Sigmoid colon (tissue), 7 donors: ENCODE results near the gene OR10V1. TPM values are rescaled to one million over a fixed set of nuclear protein-coding genes. Genes with fewer than 3 reads are reported as not detected.

Experiments
- DNase-seq: peaks from one replicate; pipeline ENCODE4 v3.0.0-alpha.2; 2019
- H3K27ac ChIP-seq, 4 donors: fragments of 200-600 bp; sonication (generic); one replicate each; pipeline ENCODE4 v1.5.1; 2016 to 2019; ENCODE audit warnings: mild to moderate bottlenecking in 1 of 4
- H3K27me3 ChIP-seq, 3 donors: fragments of 200-600 bp; sonication (generic); one replicate each; pipeline ENCODE4 v1.5.1; 2019; ENCODE audit warnings: mild to moderate bottlenecking in 1 of 3
- H3K36me3 ChIP-seq, 4 donors: fragments of 200-600 bp; sonication (generic); one replicate each; pipeline ENCODE4 v1.5.1; 2016 to 2019
- H3K4me1 ChIP-seq, 4 donors: fragments of 200-600 bp; sonication (generic); one replicate each; pipeline ENCODE4 v1.5.1; 2017 to 2019
- H3K4me3 ChIP-seq, 4 donors: fragments of 200-600 bp; sonication (generic); one replicate each; pipeline ENCODE4 v1.5.1; 2017 to 2019; ENCODE audit warnings: mild to moderate bottlenecking in 2 of 4, moderate library complexity in 1 of 4
- H3K9me3 ChIP-seq, 4 donors: fragments of 200-600 bp in 3 of 4; sonication (generic) in 3 of 4; one replicate each; pipeline versions ENCODE4 v1.5.1 to v1.6.1; 2013 to 2019
- EP300 ChIP-seq, 4 donors: sonication (generic); formaldehyde crosslinking; IDR thresholded peaks; one replicate each; pipeline ENCODE4 v1.6.1; 2017; ENCODE audit warnings: antibody characterized with exemption in 4 of 4
- POLR2A ChIP-seq, 2 donors: fragments of 450-650 bp; IDR thresholded peaks; one replicate each; pipeline ENCODE4 v1.6.1; 2016; ENCODE audit warnings: antibody characterized with exemption in 2 of 2, mild to moderate bottlenecking in 2 of 2, moderate library complexity in 2 of 2
- POLR2AphosphoS5 ChIP-seq, 4 donors: sonication (generic); formaldehyde crosslinking; IDR thresholded peaks; one replicate each; pipeline ENCODE4 v1.6.1; 2017; ENCODE audit warnings: antibody characterized with exemption in 4 of 4
- WGBS, 2 donors: extraction: QIAGEN DNeasy Blood & Tissue Kit; methylation state at CpG; one replicate each; pipeline ENCODE4 v1.1.7; 2013; 5-methylcytosine and 5-hydroxymethylcytosine counted together
- intact Hi-C: fragments of 100-400 bp; cut with DNase I; formaldehyde crosslinking; loops from one replicate; pipeline ENCODE4 v1.15.1; 2023
- polyA plus RNA-seq, 3 donors: library from polyadenylated mRNA; stranded (reverse); fragments of 200-250 nt; gene quantifications; one replicate each; pipeline ENCODE4 v1.2.3, GENCODE V29; 2013
- total RNA-seq, 4 donors: library from RNA; depleted of rRNA; stranded (reverse); fragments of >200 nt; gene quantifications; one replicate each; pipeline ENCODE4 v1.1.0, GENCODE V29; 2016
- TF ChIP-seq, protein P1 (sequence below), 4 experiments: fragments of 450-650 bp in 3 of 4; fragments of 200-600 bp in 1 of 4; IDR thresholded peaks; one replicate each; pipeline ENCODE4 v1.5.1; 2016 to 2019; ENCODE audit warnings: antibody characterized with exemption in 4 of 4, mild to moderate bottlenecking in 3 of 4, moderate library complexity in 2 of 4
- donor health status: healthy with polysubstance abuse.
- donor health status: Bipolar disorder and iron deficiency.
- donor health status: healthy.

OR10V1 gene
- total and polyA plus RNA-seq, 7 donors, result not detected

GRCh38 chr11:59754859-59755700 lies 41.4 kb upstream of the OR10V1 start, which contains the start of gene STX3:
Gene STX3 (plus strand): TSS chr11:59755376. CDS start chr11:59755606, 230 bp downstream.
- 0% methylated on average over 80 of the region's 80 CpGs for WGBS, 2 donors

DNA sequence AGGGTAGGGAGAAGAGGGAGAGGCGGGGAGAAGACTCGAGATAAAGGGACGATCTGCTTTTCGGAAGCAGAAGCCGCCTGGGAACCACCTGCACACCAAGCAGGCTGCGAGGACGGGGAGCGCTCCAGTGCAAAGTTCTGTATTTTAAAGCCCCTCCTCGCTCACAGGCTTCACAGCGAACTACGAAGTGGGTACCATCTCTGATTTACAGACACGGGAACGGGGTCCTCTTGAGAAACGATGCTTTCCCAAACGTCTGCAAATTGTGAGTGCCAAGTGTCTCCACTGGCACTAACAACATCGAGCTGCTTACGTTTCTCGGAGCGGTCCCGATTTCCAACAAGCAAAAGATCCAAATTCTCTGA lies 40.8 kb upstream of the OR10V1 start:
- Histone ChIP-seq H3K36me3 (no peaks in the 10 kb centered on the region), H3K27ac (peak overlapping the region; percentile 86 to 94 (median 91)), H3K27me3 (no peaks in the 10 kb centered on the region), H3K4me1 (peaks cover 0 to 22% (median 16%) of the 10 kb centered on the region in 4 donors), H3K9me3 (no peaks in the 10 kb centered on the region), H3K4me3 (peak overlapping the region; percentile 67 to 92 (median 76))
- TF ChIP-seq, protein P1, sequence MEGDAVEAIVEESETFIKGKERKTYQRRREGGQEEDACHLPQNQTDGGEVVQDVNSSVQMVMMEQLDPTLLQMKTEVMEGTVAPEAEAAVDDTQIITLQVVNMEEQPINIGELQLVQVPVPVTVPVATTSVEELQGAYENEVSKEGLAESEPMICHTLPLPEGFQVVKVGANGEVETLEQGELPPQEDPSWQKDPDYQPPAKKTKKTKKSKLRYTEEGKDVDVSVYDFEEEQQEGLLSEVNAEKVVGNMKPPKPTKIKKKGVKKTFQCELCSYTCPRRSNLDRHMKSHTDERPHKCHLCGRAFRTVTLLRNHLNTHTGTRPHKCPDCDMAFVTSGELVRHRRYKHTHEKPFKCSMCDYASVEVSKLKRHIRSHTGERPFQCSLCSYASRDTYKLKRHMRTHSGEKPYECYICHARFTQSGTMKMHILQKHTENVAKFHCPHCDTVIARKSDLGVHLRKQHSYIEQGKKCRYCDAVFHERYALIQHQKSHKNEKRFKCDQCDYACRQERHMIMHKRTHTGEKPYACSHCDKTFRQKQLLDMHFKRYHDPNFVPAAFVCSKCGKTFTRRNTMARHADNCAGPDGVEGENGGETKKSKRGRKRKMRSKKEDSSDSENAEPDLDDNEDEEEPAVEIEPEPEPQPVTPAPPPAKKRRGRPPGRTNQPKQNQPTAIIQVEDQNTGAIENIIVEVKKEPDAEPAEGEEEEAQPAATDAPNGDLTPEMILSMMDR (IDR thresholded peaks at IDR 0.05), result no peak
- TF ChIP-seq POLR2A (IDR thresholded peaks at IDR 0.05) (no peak), EP300 (IDR thresholded peaks at IDR 0.05) (no peak), POLR2AphosphoS5 (IDR thresholded peaks at IDR 0.05) (no peak)
- intact Hi-C loops, result loop anchor here (1.0 to 10.0 kb wide), 7 partner anchors 48 to 1180 kb away; partner anchors contain the start of genes LPXN, MRPL16, OSBP and ZFP91
- 0% methylated on average over 20 of the region's 20 CpGs for WGBS, 2 donors
- DNase-seq, result no peak

More at GRCh38 chr11:59754859-59755700, 41.4 kb upstream of the OR10V1 start, which contains the start of gene STX3:
- Histone ChIP-seq H3K9me3 (no peaks in the 10 kb centered on the region), H3K36me3 (no peaks in the 10 kb centered on the region), H3K4me3 (peak within 1 kb of the TSS; percentile 67 to 92 (median 76)), H3K27me3 (no peaks in the 10 kb centered on the region), H3K4me1 (peaks cover 0 to 22% (median 16%) of the 10 kb centered on the region in 4 donors), H3K27ac (peak within 1 kb of the TSS; percentile 86 to 94 (median 91))
- intact Hi-C loops, result loop anchor here (1.0 to 10.0 kb wide), 8 partner anchors 47 to 1180 kb away; partner anchors contain the start of genes LPXN, MRPL16, OSBP and PATL1
- DNase-seq, result peak; percentile 75
- TF ChIP-seq POLR2A (IDR thresholded peaks at IDR 0.05) (no peak), EP300 (IDR thresholded peaks at IDR 0.05) (peak in 1 of 4 donors; percentile 10), POLR2AphosphoS5 (IDR thresholded peaks at IDR 0.05) (peak in 1 of 4 donors; percentile 6)
- TF ChIP-seq, protein P1 (IDR thresholded peaks at IDR 0.05), result no peak

DNA sequence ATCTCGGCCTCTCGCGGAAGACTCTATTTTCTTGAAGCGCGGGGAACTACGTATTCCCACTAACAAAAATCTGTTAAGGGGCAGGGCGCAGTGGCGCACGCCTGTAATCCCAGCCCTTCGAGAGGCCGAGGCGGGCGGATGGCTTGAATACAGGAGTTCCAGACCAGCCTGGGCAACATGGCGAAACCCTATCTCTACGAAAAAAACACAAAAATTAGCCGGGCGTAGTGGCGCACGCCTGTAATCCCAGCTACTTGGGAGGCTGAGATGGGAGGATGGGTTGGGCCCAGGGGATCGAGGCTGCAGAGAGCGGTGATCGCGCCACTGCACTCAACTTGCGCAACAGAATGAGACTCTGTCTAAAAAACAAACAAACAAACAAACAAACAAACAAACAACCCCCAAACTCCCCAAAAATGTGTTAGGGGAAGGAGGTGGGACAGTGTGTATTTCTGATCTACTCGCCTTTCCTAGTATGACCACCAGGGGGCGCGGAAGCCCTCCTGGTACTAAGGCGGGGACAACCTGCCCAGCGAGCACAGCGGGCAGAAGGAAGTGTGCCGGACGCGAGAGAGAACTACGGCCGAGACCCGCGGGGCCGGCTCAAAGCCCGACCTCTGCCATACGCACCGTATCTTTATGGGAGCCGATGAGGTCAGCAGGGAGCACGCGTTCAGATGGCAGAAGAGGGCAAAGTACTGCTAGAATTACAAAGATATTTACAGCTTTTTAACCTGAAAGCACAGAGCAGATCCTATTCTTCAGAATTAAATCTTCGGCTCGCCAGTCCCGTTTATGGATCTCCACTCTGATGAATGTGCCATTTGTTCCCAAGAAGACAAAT lies 40.2 kb upstream of the OR10V1 start:
- WGBS, 2 donors, result 29 to 37% methylated on average over 47 of the region's 47 CpGs
- Histone ChIP-seq H3K36me3 (no peaks in the 10 kb centered on the region), H3K4me1 (peaks cover 0 to 22% (median 16%) of the 10 kb centered on the region in 4 donors), H3K9me3 (no peaks in the 10 kb centered on the region), H3K4me3 (peak overlapping the region; percentile 67 to 92 (median 76)), H3K27me3 (no peaks in the 10 kb centered on the region), H3K27ac (peak overlapping the region; percentile 86 to 94 (median 91))
- TF ChIP-seq EP300 (IDR thresholded peaks at IDR 0.05) (no peak), POLR2AphosphoS5 (IDR thresholded peaks at IDR 0.05) (peak in 3 of 4 donors; percentile 44 to 54 (median 48)), POLR2A (IDR thresholded peaks at IDR 0.05) (no peak)
- TF ChIP-seq, protein P1 (IDR thresholded peaks at IDR 0.05), result peak; percentile 79 to 94 (median 92)
- peak; percentile 92 for DNase-seq
- intact Hi-C loops, result loop anchor here (1.0 to 10.0 kb wide), 7 partner anchors 48 to 1179 kb away; partner anchors contain the start of genes LPXN, MRPL16, OSBP and ZFP91

GRCh38 chr11:59746111-59746510 lies 32.5 kb upstream of the OR10V1 start:
- 75 to 94% methylated on average over 2 of the region's 2 CpGs for WGBS, 2 donors
- intact Hi-C loops, result no loop called here
- TF ChIP-seq, protein P1 (IDR thresholded peaks at IDR 0.05), result no peak
- TF ChIP-seq POLR2A (IDR thresholded peaks at IDR 0.05) (no peak), POLR2AphosphoS5 (IDR thresholded peaks at IDR 0.05) (no peak), EP300 (IDR thresholded peaks at IDR 0.05) (no peak)

More at GRCh38 chr11:59746111-59746510, 32.5 kb upstream of the OR10V1 start:
- no peaks in the 10 kb centered on the region for H3K9me3 ChIP-seq
- no peaks in the 10 kb centered on the region for H3K4me1 ChIP-seq
- H3K4me3 ChIP-seq, result no peak overlapping the region
- H3K27me3 ChIP-seq, result no peaks in the 10 kb centered on the region
- no peak for DNase-seq
- H3K27ac ChIP-seq, result no peak overlapping the region
- H3K36me3 ChIP-seq, result no peaks in the 10 kb centered on the region
